ENCODE measurements around the gene FIBCD1.

GRCh38 chr9:130932255-130933079 is 6.6 kb downstream of the FIBCD1 start:
- TF ChIP-seq CTCF (IDR thresholded peaks at IDR 0.05; ENCODE audit: insufficient read depth, low read length) (no peak), GABPA (IDR thresholded peaks at IDR 0.05; ENCODE audit: low read depth) (no peak), POLR2AphosphoS5 (IDR thresholded peaks at IDR 0.05; ENCODE audit: low read depth) (no peak), REST (IDR thresholded peaks at IDR 0.05; ENCODE audit: insufficient replicate concordance, low read depth) (no peak)
